Measurements from ENCODE around the gene ETV6.
"Not testable (repeated sequence)": the region's sequence is repeated elsewhere in the genome, so short reads cannot be mapped to it uniquely, and the experiment has no call there.

ETV6 gene

DNA sequence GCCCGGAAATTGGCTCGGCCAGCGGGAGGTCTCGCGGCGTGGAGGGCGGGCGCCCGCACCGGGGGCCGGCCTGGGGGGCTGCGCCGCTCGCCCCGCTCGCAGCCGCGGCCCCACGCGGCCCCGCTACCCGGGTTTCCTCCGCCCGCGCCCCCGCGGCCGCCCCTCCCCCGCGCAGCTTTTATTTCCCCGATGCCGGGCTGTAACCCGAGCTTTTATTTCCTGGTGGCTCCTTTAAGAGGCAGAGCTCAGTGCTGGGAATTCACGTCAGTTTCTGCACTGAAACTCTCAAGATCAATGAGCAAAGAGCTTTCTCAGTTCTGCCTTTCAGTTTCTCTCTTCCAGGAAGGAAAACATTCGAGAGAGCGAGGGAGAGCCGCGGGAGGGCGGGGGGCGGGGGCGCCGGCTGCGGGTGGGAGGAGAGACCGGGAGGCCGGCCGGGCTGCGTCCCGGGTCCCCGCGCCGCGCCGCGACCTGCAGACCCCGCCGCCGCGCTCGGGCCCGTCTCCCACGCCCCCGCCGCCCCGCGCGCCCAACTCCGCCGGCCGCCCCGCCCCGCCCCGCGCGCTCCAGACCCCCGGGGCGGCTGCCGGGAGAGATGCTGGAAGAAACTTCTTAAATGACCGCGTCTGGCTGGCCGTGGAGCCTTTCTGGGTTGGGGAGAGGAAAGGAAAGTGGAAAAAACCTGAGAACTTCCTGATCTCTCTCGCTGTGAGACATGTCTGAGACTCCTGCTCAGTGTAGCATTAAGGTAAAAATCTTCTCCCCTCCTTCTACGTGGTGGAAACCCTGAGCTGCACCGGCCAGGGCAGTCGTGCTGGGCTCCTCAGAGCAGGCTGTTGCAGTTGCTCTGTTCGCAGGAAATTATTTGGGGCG is at the start of gene ETV6:
Gene ETV6, plus strand, starts transcription at position 262 of the 873 bp plus-strand sequence. Its CDS starts 454 bp downstream, at position 716.
- DNase-seq (ENCODE audit: low spot score) = peak; percentile 86

DNA sequence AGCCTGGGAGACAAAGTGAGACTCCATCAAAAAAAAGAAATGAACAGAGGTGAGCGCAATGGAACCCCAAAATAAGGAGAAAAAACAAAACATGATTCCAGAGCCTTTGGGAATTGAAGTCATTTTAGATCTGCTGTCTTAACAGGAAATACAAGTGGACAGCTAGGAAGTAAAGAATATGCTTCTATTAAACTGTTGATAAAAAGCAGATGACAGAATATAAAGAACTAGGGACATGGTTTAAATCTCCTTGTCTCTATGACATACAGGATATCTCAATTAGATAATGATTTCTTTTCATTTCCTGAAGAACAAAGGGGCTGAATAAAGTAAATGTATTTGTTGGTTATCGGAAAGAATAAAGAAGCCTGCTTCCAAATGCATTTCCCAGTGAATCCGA is 49.3 kb upstream of the ETV6 start:
- DNase-seq (ENCODE audit: low spot score) = no peak

DNA sequence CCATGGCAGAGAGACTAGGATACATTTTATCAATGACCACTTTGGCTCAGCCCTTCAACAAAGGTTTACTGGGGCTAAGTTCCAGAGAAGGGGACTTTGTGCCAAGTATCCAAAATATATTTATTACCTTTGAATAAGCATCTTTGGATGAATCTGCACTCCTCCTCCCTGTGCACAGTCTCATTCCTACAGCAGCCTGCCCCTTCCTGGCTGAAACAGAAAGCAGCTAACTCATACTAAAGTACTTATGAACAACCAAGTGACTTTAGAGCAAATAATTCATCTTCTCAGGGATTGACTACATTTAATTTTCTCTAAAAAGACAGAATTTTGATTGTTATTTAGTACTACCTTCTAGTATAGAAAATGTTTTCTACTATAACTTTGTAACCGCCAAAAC is 47.8 kb upstream of the ETV6 start:
- DNase-seq (ENCODE audit: low spot score) = no peak

DNA sequence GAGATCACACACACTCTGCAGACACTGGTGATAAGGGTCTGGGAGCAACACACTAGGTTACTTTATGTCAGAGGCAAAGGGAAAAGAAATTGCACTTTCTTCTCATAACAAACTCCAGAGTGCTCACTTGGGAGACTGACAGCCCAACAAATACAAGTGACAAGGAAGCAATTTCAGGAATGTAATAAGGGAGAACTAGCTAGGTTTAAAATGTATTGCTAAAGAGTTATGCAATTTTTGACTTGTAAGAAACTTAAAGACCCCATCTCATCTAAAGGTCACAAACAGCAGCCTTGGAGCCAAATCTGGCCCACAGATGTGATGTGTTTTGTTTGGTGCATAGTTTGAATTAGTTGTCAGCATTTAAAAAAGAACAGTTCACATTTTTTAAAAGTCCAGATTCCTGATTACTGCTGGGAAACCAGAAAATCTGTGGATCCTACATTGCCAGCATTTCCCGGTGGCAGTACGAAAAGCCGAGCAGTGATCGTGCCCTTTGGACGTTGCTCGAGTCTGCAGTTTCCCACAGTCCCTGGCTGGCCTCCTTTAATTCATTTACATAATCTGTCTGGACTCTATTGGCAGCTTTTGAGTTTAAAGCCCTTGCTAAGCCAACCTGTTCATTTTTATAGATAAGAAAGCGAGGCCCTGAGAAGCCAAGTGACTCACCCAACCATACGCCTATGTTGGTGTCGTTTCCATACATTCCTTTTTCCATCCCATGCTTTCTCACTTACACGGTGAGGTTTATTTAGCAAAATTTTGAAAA is 42.0 kb upstream of the ETV6 start:
- DNase-seq (ENCODE audit: low spot score) = no peak

DNA sequence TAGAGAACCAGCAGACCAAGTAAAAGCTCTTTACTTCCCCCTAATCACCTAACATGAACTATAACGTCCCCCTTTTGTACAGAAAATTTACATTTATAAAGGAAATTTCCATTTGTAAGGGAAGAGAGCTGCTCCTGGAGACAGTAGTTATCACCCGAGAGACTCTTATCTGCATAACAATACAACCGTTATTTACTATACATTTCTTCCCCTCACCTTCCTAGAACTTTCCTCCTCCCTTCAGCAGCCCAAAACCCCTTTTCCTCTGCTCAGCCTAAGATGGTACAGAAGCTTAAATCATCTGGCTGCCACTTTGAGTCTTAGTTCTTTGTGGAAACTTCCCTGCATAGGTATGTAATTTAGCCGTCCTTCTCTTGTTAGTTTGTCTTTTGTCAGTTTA is 40.4 kb upstream of the ETV6 start:
- DNase-seq (ENCODE audit: low spot score) = no peak

DNA sequence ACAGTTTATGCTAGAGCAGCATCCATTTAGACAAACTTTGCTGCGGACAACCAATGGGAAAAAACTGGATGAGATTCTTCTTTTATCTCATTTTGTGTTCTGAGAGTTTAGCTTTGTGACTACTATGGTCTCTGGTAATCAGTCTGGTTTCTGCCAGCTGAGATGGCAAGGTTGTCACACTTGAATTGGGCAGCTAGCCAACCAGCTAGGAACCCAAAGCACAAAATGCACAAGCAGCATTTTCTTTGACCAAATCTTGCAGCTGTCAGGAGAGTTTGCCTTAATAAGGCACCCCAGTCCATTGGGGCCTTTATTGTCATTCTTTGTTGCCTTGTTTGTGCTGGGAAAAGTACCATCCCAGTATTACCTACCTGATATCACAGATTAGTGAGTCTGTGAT is 34.0 kb upstream of the ETV6 start:
- DNase-seq (ENCODE audit: low spot score) = no peak

DNA sequence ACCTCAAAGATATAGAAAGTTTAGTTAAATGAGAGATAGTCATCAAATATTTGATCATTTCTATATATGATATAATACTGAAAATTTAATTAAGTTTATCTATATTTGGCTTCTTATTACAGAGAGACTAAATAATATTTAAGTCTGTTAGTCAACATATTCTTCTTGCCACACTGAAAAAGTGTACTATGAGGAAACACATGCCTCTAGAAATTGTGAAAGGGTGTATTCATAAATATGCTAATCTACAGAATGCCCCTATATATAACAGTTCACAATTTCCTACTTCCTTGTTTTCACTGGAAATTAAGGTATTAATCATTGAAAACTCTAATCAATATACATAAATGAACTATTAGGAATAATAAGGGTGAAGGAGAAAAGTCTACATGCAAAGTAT is 31.4 kb upstream of the ETV6 start:
- DNase-seq (ENCODE audit: low spot score) = no peak

DNA sequence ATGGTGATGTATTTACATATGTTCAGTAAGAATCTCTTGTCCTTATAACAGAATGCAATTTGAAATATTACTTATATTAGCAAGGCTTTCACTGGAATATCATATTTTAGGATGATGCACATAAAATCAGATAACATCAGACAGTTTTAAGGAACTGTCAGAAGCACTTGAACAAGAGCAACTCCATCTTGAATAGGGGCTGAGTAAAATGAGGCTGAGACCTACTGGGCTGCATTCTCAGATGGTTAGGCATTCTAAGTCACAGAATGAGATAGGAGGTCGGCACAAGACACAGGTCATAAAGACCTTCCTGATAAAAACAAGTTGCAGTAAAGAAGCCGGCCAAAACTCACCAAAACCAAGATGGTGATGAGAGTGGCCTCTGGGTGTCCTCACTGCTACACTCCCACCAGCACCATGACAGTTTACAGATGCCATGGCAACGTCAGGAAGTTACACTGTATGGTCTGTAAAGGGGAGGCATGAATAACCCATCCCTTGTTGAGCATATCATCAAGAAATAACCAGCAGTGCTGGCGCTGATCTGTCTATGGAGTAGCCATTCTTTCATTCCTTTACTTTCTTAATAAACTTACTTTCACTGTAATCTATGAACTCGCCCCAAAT is 27.6 kb upstream of the ETV6 start:
- DNase-seq (ENCODE audit: low spot score) = peak; percentile 4

DNA sequence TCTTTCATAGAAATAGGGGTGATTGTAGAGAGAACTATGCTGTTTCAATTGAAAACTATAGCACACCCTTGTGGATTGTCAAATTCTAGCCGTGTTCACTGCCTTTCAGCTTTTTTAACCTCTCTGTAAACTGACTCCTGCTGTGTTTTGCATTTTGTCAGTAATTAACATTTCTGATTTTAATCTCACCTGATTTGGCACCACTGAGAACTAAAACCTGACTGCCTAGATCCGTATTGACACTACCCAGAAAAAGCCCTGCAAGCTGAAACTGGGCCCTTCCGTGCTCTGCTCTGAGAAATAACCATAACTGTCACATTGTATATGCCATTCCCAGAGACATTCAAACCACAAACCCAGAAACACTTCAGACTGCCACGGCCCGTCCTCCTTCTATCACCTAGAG is 26.6 kb upstream of the ETV6 start:
- no peak for DNase-seq (ENCODE audit: low spot score)

DNA sequence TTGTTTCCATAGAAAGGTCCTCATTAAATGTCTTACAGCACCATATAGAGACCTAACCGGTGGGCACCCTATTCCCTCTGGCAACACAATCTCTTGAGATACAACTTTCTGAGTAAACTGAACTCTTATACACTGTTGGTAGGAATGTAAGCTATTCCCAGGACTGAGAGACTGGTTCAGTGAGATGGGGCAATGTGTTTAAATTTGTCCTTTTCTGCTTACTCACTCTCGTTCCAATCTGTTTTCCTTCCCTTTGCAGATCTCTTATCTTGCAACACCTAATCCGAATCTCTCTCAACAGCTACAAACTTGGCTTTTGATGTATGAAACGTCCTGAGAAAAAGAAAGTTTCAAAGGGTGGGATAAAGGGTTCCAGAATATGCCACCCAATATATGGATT is 26.1 kb upstream of the ETV6 start:
- no peak for DNase-seq (ENCODE audit: low spot score)

DNA sequence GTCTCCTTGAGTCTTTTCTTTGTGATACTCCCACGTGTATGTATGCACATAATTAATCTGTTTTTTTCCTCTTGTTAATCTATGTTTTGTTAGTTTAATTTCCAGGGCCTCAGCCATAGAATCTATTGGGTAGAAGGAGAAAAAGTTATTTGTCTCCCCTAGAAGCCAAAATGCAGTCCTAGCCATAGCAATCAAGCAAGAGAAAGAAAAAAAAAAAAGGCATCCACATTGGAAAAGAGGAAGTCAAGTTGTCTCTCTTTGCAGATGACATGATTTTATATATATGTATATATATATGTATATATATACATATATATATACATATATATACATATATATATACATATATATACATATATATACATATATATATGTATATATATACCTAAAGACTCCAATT is 25.4 kb upstream of the ETV6 start:
- DNase-seq (ENCODE audit: low spot score) = no peak

DNA sequence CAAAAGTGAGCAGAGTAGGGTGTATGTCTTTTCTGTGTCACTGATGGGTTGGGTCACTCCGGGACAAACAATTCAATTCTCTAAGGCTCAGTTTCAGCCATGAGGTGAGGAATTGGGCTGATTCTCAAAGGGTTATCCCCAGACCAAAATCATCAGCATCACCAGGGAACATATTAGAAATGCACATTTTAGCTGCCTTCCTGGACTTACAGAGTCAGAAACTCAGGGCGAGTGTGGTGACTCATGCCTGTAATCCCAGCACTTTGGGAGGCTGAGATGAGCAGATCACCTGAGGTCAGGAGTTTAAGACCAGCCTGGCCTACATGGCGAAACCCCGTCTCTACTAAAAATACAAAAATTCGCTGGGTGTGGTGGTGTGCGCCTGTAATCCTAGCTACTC is 21.8 kb upstream of the ETV6 start:
- not testable (repeated sequence) for DNase-seq (ENCODE audit: low spot score)

DNA sequence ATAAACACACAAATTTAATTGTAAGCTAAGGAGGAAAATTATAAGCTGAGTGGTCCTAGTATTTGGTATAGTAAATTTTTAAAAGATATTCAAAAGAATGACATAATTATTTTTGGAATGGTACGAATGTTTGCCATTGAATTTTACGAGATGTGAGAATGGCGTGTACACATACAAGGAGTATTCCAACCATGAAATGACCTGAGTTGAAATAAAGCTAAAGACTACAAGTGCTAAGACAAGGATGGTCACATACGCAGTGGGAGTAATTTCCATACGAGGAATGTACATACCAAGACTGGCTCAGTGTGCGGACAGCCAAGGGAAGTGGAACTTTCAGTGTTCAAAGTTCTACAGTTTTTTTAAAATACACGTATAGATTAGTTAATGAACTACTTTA is 21.1 kb upstream of the ETV6 start:
- DNase-seq (ENCODE audit: low spot score) = no peak

DNA sequence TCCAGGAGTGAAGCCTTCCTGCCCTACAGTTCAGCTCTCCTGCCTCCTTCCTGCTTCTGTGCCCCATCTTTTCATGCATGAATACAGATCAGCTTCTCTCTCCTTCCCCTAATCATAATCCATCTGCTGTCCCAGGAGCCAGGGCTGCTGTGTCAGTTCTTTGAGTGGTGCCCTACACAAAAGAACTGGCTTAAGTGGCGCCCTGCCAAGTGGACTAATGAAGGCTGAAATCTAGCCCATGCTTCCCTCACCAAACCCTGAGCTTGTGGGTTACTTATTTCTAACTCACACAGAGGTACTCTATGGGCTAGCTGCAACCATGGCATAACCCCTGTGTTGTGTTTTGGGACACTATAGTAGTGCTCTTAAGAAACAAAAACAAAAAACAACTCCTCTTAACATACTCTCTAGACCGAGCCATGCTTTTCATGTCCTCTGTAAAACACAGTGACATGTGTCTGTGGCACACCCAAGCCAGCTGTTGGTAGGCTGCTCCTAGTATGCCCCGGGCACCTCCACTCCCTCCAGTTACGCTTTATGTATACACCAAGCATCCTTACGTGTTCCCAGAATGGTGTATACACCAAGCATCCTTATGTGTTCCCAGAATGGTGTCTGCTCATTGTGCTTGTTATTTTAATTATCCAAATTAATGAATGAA is 19.3 kb upstream of the ETV6 start:
- no peak for DNase-seq (ENCODE audit: low spot score)

DNA sequence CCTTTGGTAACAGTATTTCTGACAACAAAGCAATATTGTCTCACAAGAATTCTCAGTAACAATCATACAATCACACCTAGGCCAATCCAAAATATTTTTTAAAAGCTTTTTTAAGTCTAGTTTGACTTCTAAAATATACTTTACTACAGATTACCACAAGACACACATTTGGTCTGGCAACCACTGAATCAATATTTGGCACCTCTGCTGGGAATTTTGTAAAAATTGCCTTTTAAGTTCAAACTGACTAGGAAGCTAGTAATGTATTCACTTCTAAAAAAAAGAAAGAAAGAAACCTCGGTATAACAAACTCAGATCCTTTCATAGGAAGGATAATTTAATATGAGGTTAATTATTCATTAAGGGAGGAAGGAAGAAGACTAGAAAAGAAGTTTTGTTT is 18.2 kb upstream of the ETV6 start:
- DNase-seq (ENCODE audit: low spot score) = no peak

DNA sequence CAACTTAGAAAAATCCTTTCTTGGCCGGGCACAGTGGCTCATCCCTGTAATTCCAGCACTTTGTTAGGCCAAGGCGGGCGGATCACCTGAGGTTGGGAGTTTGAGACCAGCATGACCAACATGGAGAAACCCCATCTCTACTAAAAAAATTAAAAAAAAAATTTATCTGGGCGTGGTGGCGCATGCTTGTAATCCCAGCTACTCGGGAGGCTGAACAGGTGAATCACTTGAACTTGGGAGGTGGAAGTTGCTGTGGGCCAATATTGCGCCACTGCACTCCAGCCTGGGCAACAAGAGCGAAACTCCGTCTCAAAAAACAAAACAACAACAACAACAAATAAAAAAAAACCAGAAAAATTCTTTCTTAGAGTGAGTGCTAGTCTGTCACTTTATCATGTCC is 17.6 kb upstream of the ETV6 start:
- not testable (repeated sequence) for DNase-seq (ENCODE audit: low spot score)

DNA sequence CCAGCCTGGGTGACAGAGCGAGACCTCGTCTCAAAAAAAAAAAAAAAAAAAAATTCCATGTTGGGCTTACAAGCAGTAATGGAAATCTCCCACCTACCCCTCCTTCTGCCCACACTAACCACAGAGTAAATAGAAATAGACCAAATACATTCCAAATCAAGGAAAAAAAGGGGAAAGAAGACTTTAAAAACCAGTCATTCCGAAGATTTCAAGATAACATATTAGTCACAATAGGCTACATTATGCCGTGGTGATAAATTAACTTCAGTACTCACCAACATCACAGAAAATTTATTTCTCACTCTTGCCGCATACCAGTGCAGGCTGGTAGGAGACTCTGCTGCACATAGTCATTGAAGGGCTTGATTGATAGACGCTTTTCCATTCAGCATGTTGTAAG is 15.5 kb upstream of the ETV6 start:
- DNase-seq (ENCODE audit: low spot score) = no peak

DNA sequence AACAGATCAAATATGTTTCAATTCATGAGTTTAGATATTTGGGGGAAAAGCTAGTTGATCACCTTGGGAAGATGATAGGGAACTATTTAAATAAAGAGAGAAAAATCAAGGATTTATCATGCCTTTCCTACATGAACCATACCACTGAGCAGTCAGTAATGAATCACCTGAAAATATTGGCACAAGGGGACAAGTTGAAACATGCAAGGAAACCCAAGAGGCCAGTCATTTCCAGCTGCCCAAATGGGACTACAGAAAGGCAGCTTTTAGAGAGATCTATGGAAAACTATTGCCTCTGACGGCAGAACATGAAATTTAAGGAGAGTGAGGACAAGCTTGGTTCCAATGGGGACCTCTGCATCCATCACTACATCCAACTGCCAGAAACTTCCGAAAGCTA is 14.1 kb upstream of the ETV6 start:
- DNase-seq (ENCODE audit: low spot score) = no peak

DNA sequence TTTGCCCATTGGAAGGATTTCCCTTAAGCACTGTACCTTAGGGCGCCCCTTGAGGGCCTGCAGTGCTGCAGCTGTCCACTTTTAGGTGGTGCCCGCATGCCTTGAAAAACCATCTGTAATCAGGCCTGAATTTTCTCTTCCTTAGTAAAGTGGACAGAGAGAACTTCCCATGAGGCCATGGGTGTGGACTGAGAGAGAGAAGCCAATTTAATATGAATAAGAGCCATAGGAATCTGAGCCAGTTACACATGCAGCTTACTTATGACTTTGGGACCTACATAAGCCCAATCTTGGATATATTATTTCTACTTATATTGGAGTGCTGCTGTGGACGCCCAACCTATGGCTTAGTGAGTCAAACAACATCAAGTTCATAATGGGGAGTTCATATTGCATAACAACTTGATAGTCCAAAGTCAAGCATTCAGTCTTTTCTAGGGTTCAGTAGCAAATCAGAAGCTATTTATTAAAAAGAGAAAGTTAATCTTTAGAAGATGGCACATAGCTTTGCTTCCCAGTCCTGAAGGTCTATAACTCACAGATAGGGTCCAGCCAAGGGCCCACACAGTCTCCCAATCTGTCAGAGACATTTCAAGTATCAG is 11.1 kb upstream of the ETV6 start:
- no peak for DNase-seq (ENCODE audit: low spot score)

DNA sequence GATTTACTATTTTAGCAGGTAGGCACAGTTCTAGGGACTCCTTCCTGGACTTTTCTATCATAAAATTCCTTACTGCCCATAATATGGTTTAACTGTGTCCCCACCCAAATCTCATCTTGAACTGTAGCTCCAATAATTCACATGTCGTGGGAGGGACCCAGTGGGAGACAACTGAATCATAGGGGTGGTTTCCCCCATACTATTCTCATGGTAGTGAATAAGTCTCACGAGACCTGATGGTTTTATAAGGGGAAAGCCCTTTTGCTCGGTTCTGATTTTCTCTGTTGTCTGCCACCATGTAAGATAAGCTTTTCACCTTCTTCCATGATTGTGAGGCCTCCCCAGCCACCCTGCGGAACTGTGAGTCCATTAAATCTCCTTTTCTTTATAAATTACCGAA is 10.0 kb upstream of the ETV6 start:
- no peak for DNase-seq (ENCODE audit: low spot score)

DNA sequence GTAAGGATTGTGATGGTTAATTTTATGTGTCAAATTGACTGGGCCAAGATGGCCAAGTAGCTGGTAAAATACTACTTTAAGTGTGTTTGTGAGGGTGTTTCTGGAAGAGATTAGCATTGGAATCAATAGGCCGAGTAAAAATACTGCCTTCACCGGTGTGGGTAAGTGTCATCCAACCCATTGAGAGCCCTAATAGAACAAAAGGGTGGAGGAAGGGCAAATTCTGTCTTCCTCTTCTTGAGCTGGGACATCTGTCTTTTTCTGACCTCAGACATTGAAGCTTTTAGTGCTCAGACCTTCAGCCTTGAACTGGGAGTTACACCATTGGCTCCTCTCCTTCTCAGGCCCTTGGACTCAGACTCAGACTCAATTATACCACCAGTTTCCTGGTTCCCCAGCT is 8.0 kb upstream of the ETV6 start:
- DNase-seq (ENCODE audit: low spot score) = no peak

DNA sequence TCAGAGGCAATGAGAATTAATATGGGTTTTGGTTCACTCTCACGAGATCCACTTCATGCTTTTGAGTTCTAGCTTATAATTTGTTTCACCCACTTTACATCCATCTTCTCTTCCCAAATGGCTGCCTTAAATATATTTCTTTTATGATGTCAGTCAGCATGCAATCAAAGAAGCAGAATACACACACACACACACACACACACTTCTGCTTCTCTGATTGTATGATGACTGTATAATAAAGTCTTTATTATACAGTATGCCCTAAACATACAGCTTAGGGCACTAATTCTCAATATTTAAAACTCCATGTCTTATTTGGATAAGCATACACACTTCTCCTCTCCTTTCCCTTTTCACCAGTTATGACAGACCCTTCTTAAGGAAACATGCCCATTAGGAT is 6.7 kb upstream of the ETV6 start:
- no peak for DNase-seq (ENCODE audit: low spot score)

All from putamen (tissue), 1 donor.